OCI-LY7 (cell line): ENCODE results near the gene LAMA2. TPM values are rescaled to one million over a fixed set of nuclear protein-coding genes. Genes with fewer than 3 reads are reported as not detected.

ENCODE experiments used
- BruUV-seq: library from RNA; stranded (reverse); fragments of 400-500 nt; replicated peaks from 2 replicates; lab custom pipeline; 2021; lab: Mats Ljungman, UMichigan
- CTCF ChIA-PET: fragments of 300-600 bp; sonication (Branson Sonifier 250); formaldehyde crosslinking; loops from one replicate; lab custom pipeline; 2022; ENCODE audit warnings: antibody characterized with exemption; ENCODE audit not compliant: unreplicated experiment; lab: Charles Lee
- POLR2A ChIA-PET: fragments of 300-600 bp; sonication (Branson Sonifier 250); formaldehyde crosslinking; loops from one replicate; lab custom pipeline; 2022; ENCODE audit warnings: antibody characterized with exemption; lab: Charles Lee
- DNase-seq: peaks from one replicate; pipeline ENCODE4 v3.0.0-alpha.2; 2015; ENCODE audit warnings: low spot score
- H2AFZ ChIP-seq: fragments of 200-600 bp; sonication (generic), shearing (Covaris generic); 2 replicates; pipeline ENCODE4 v1.6.1; 2014; ENCODE audit warnings: mild to moderate bottlenecking, antibody characterized with exemption, low read length, moderate library complexity
- H3K27ac ChIP-seq: fragments of 200-600 bp; sonication (generic); 2 replicates; pipeline ENCODE4 v1.5.1; 2014; ENCODE audit warnings: mixed run types, low read depth, mild to moderate bottlenecking, moderate library complexity, low read length, inconsistent platforms; ENCODE audit not compliant: poor library complexity, severe bottlenecking
- H3K36me3 ChIP-seq: fragments of 200-600 bp; sonication (generic); 2 replicates; pipeline ENCODE4 v1.6.1; 2014; ENCODE audit warnings: mild to moderate bottlenecking, antibody characterized with exemption, low read length, moderate library complexity, mixed read lengths; ENCODE audit not compliant: insufficient read depth
- H3K4me1 ChIP-seq: fragments of 200-600 bp; sonication (generic); 2 replicates; pipeline ENCODE4 v1.5.1; 2014; ENCODE audit warnings: mild to moderate bottlenecking, low read length; ENCODE audit not compliant: insufficient read depth, poor library complexity, severe bottlenecking
- H3K4me2 ChIP-seq: fragments of 200-600 bp; sonication (generic); 2 replicates; pipeline ENCODE4 v1.6.1; 2014; ENCODE audit warnings: mild to moderate bottlenecking, low read length
- H3K4me3 ChIP-seq: fragments of 200-600 bp; sonication (generic); 2 replicates; pipeline ENCODE4 v1.5.1; 2014; ENCODE audit warnings: mild to moderate bottlenecking, low read depth, low read length; ENCODE audit not compliant: poor library complexity, severe bottlenecking
- H3K79me2 ChIP-seq: fragments of 200-600 bp; sonication (generic); 2 replicates; pipeline ENCODE4 v1.6.1; 2016; ENCODE audit warnings: low read depth, mild to moderate bottlenecking, low read length, moderate library complexity, mixed read lengths; ENCODE audit not compliant: insufficient read depth
- H3K9me2 ChIP-seq: fragments of 200-600 bp; sonication (generic); 2 replicates; pipeline ENCODE4 v1.6.1; 2016; ENCODE audit warnings: mild to moderate bottlenecking, low read length, mixed read lengths; ENCODE audit not compliant: insufficient read depth
- H3K9me3 ChIP-seq: fragments of 200-600 bp; sonication (generic); 2 replicates; pipeline ENCODE4 v1.6.1; 2014; ENCODE audit warnings: mild to moderate bottlenecking, mixed run types, low read length, mixed read lengths
- H4K20me1 ChIP-seq: fragments of 200-600 bp; sonication (generic); 2 replicates; pipeline ENCODE4 v1.6.1; 2014; ENCODE audit warnings: mild to moderate bottlenecking, antibody characterized with exemption, low read length, moderate library complexity, mixed read lengths; ENCODE audit not compliant: insufficient read depth
- EZH2phosphoT487 ChIP-seq: fragments of 200-600 bp; sonication (generic); IDR thresholded peaks from 2 replicates; pipeline ENCODE4 v1.6.1; 2018; ENCODE audit warnings: low read depth, borderline replicate concordance, mild to moderate bottlenecking, mixed run types, antibody characterized with exemption, low read length, moderate library complexity, mixed read lengths
- intact Hi-C: fragments of 100-400 bp; cut with micrococcal nuclease; formaldehyde crosslinking; loops from one replicate; pipeline ENCODE4 v1.10.0; 2022; ENCODE audit not compliant: unreplicated experiment
- total RNA-seq, 2 experiments: library from RNA; depleted of rRNA in 1 of 2; stranded (reverse); fragments of >200 nt in 1 of 2; shearing (Covaris generic) in 1 of 2; gene quantifications; 2 replicates each; pipeline ENCODE4 v1.2.3, GENCODE V29; 2014 to 2022
- TF ChIP-seq, protein P1 (sequence below): fragments of 200-600 bp; sonication (generic); conservative IDR thresholded peaks from 2 replicates; pipeline ENCODE4 v1.5.1; 2014; ENCODE audit warnings: mild to moderate bottlenecking, antibody characterized with exemption, low read length, moderate library complexity, mixed read lengths

LAMA2 gene
- total RNA-seq, 2 experiments from 2014 or later, result not detected

DNA sequence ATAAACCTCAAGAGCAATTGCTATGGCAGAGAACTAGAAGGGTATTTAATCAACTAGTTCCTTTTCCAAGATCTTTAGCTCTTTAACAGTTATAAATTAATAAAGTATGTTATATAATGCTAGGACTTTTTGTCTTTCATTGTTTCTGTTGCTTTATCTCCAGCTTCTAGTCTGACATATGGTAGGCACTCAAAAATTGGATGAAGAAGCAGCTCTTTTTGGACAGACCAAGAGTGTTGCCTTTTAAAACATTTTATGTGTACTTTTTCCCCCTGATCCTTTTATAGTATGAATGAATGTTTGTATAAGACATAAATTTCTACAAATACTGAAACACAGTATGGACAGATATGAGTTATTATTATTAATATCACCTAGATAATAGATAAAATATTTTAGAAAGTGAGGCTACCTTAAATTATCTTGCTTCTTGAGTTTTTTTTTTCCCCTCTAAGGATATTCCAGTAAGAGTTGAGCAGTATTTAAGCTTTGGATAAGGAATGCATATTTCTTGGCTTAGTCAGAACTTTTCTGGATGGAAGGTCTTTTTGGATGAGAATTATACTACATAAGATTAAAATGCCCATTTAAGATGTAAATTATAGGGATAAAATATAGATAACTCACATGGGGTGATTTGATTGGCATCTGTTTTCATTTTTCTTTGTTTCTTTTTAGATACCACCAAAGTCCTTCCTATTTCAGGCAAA lies 16.6 kb downstream of the LAMA2 start:
- Histone ChIP-seq H3K4me2 (no peak overlapping the region), H3K27ac (no peak overlapping the region), H3K4me1 (no peaks in the 10 kb centered on the region), H4K20me1 (no peaks in the 10 kb centered on the region), H3K9me2 (no peaks in the 10 kb centered on the region), H2AFZ (no peak overlapping the region), H3K4me3 (no peak overlapping the region), H3K79me2 (no peaks in the 10 kb centered on the region), H3K9me3 (no peaks in the 10 kb centered on the region), H3K36me3 (no peaks in the 10 kb centered on the region)
- no peak for DNase-seq
- CTCF ChIA-PET, result no interaction called here
- POLR2A ChIA-PET, result interaction anchor here (1.4 to 2.3 kb wide), 2 partner anchors 8 to 27 kb away, joined by 3 to 7 read pairs; no protein-coding TSS in a partner anchor
- BruUV-seq, result no TSS peak
- intact Hi-C loops, result no loop called here
- TF ChIP-seq, protein P1, sequence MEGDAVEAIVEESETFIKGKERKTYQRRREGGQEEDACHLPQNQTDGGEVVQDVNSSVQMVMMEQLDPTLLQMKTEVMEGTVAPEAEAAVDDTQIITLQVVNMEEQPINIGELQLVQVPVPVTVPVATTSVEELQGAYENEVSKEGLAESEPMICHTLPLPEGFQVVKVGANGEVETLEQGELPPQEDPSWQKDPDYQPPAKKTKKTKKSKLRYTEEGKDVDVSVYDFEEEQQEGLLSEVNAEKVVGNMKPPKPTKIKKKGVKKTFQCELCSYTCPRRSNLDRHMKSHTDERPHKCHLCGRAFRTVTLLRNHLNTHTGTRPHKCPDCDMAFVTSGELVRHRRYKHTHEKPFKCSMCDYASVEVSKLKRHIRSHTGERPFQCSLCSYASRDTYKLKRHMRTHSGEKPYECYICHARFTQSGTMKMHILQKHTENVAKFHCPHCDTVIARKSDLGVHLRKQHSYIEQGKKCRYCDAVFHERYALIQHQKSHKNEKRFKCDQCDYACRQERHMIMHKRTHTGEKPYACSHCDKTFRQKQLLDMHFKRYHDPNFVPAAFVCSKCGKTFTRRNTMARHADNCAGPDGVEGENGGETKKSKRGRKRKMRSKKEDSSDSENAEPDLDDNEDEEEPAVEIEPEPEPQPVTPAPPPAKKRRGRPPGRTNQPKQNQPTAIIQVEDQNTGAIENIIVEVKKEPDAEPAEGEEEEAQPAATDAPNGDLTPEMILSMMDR, result no peak
- TF ChIP-seq EZH2phosphoT487, result no peak

DNA sequence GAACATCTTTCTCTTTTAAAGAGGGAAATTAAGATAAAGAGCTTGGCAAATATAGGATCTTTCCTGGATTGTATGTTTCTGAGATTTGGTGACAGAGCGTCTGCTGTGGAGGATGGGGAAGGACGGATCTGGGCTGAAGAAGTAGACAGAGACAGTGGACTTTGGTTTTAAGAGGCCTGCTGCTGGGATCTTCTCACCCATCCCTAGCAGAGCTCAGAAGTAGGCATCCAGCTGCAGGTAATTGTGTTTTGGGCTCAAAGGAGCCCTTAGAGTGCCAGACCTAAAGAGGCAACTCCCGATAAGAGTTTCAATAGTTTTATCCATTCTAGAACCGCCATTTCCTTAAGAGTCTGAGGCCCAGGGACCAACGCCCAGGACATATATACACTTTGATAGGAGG lies 20.8 kb downstream of the LAMA2 start:
- intact Hi-C loops, result no loop called here
- Histone ChIP-seq H3K27ac (no peak overlapping the region), H3K4me2 (no peak overlapping the region), H3K9me2 (no peaks in the 10 kb centered on the region), H3K79me2 (no peaks in the 10 kb centered on the region), H3K4me3 (no peak overlapping the region), H2AFZ (no peak overlapping the region), H3K9me3 (no peaks in the 10 kb centered on the region), H3K36me3 (no peaks in the 10 kb centered on the region), H3K4me1 (no peaks in the 10 kb centered on the region), H4K20me1 (no peaks in the 10 kb centered on the region)
- POLR2A ChIA-PET, result interaction anchor here (0.5 to 0.7 kb wide), 4 partner anchors 12 to 1690 kb away, joined by 4 read pairs; no protein-coding TSS in a partner anchor
- BruUV-seq, result no TSS peak
- DNase-seq, result no peak
- CTCF ChIA-PET, result no interaction called here
- no peak for TF ChIP-seq EZH2phosphoT487
- TF ChIP-seq, protein P1, result no peak

DNA sequence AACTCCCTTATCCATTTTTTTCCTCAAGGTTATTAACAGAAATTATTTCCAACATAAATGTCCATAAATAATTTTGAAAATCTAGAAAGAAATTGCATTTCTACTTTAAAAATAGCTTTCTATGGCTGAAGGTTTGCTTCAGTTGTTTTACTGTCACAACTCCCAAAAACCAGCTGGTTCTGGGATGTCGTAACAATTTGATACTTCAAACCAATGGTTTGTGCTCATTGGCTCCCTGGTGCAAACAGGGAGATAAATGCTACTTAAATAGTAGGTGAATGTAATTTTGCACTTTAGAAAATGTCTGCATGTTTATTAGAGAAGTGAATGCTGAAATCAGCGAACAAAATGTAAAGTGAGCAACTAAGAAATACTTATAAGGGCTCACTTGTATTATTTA lies 31.1 kb downstream of the LAMA2 start:
- no peak overlapping the region for H3K4me3 ChIP-seq
- no peaks in the 10 kb centered on the region for H3K36me3 ChIP-seq
- BruUV-seq, result no TSS peak
- no peak for DNase-seq
- H3K9me2 ChIP-seq, result no peaks in the 10 kb centered on the region
- H3K4me2 ChIP-seq, result no peak overlapping the region
- ChIA-PET POLR2A (interaction anchor here (0.6 kb wide), 1 partner anchor 1275 kb away, joined by 3 read pairs; no protein-coding TSS in a partner anchor), CTCF (no interaction called here)
- H3K27ac ChIP-seq, result no peak overlapping the region
- intact Hi-C loops, result no loop called here
- H3K9me3 ChIP-seq, result no peaks in the 10 kb centered on the region
- H2AFZ ChIP-seq, result no peak overlapping the region
- TF ChIP-seq, protein P1, result no peak
- TF ChIP-seq EZH2phosphoT487, result no peak
- H3K79me2 ChIP-seq, result no peaks in the 10 kb centered on the region
- H4K20me1 ChIP-seq, result no peaks in the 10 kb centered on the region
- H3K4me1 ChIP-seq, result no peaks in the 10 kb centered on the region
